AG04450 (cell line): ENCODE results near the gene RBP3. TPM values are rescaled to one million over a fixed set of nuclear protein-coding genes. Genes with fewer than 3 reads are reported as not detected.
A peak's percentile ranks its signal among the peaks of the same experiment; 100 is the strongest.

Source experiments
- CTCF ChIA-PET: fragments of 300-600, 350-600 bp; formaldehyde crosslinking; extraction: SDS; loops from one replicate; lab custom pipeline; 2022; ENCODE audit warnings: antibody characterized with exemption, inconsistent platforms; lab: Charles Lee
- POLR2A ChIA-PET: fragments of 350-600 bp; formaldehyde crosslinking; extraction: SDS; loops from one replicate; lab custom pipeline; 2021; ENCODE audit warnings: antibody characterized with exemption, inconsistent platforms; lab: Yijun Ruan, JAX
- DNase-seq: peaks from one replicate; pipeline ENCODE4 v3.0.0-alpha.2; 2011; ENCODE audit warnings: low read depth, low spot score
- H3K27ac ChIP-seq: one replicate; pipeline ENCODE4 v1.5.1; 2012; ENCODE audit warnings: low read depth, low read length, control low read depth
- H3K27me3 ChIP-seq: one replicate; pipeline ENCODE4 v1.6.0; 2012; ENCODE audit warnings: low read length; ENCODE audit not compliant: control insufficient read depth, insufficient read depth
- H3K4me3 ChIP-seq: 2 replicates; pipeline ENCODE4 v1.5.1; 2011; ENCODE audit warnings: mild to moderate bottlenecking, low read depth, low read length, control low read depth
- H3K9me3 ChIP-seq: 2 replicates; pipeline ENCODE4 v1.5.1; 2012; ENCODE audit warnings: low read length; ENCODE audit not compliant: control insufficient read depth, insufficient read depth
- CTCF ChIP-seq: IDR thresholded peaks from 2 replicates; pipeline ENCODE4 v1.5.1; 2011; ENCODE audit warnings: low read depth, low read length, control low read depth, inconsistent platforms
- polyA plus RNA-seq: library from polyadenylated mRNA; depleted of rRNA; stranded (reverse); fragments of >200 nt; gene quantifications from 2 replicates; pipeline ENCODE4 v1.2.3, GENCODE V29; 2011

Gene RBP3
- polyA plus RNA-seq, 1 experiment = not detected

DNA sequence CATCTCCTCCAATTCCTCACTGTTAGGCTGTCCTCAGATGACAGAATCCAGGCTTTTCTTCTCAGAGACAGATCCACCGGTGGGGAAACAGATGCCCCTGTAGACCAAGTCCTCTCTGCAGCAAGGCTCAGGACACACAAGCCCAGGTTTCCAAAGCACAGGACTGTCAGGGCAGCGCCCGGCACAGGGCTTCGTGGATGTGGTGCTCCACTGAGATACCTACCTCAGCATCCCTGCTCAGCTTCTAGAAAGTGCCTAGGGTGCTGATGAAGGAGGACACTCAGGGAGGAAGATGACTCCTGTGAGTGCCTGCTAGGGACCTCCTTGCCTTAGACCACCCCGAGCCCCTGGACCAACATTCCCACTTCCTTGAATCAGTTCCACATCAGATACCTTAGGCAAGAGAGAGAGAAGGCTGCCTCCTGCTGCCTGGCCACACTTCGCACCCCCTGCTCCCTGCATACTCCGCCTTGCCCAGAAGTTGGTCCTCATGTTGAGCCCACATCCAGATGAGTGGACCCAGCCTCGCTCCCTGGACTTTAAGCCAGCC lies 8.9 kb upstream of the RBP3 start:
- H3K27ac ChIP-seq = no peak overlapping the region
- ChIA-PET CTCF (interaction anchor here (0.6 to 2.4 kb wide), 3 partner anchors 291 to 314 kb away, joined by 3 to 15 read pairs (median 5); no protein-coding TSS in a partner anchor), POLR2A (no interaction called here)
- no peak overlapping the region for H3K4me3 ChIP-seq
- no peak for TF ChIP-seq CTCF
- no peak for DNase-seq
- peaks cover 6% of the 10 kb centered on the region for H3K27me3 ChIP-seq
- no peaks in the 10 kb centered on the region for H3K9me3 ChIP-seq

- TF ChIP-seq CTCF = no peak
- H3K27me3 ChIP-seq = peaks cover 6% of the 10 kb centered on the region
- no peak for DNase-seq
- no peak overlapping the region for H3K27ac ChIP-seq
- CTCF ChIA-PET = interaction anchor here (0.7 to 2.4 kb wide), 6 partner anchors 13 to 1804 kb away, joined by 3 to 15 read pairs (median 4); no protein-coding TSS in a partner anchor
- no peaks in the 10 kb centered on the region for H3K9me3 ChIP-seq
- POLR2A ChIA-PET = no interaction called here
- H3K4me3 ChIP-seq = no peak overlapping the region
These were observed 8.2 kb upstream of the RBP3 start for GRCh38 chr10:47339759-47340607.

DNA sequence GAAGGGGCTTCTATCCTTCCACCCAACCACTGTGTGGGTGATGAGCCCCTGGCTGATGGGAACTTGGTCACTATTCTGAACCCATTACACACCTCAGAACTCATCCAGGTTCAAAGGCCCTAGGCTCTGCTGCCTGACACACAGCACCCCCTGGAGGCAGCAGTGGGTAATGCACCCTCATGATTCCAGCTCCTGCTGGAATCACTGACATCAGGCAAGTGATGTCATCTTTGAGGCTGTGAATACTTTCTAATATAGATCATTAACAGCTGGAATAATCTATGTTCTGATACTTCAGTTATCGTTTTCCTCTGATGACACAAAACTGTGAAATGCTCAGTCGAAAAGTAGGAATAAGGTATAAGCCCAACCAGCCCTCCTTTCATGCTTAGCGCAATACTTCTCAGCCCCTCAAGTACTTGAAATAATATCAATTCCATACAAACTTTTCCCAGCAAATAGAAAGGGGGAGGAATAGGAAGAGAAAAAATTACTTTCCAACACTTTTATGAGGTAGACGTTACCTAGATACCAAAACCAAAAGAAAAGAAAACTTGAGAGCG lies 7.5 kb upstream of the RBP3 start:
- H3K27me3 ChIP-seq = peaks cover 9% of the 10 kb centered on the region

GRCh38 chr10:47344996-47345870 lies 2.9 kb upstream of the RBP3 start:
- Histone ChIP-seq H3K27me3 (peaks cover 19% of the 10 kb centered on the region), H3K9me3 (no peaks in the 10 kb centered on the region; the same call in 1 of the 2 replicates), H3K27ac (no peak overlapping the region), H3K4me3 (no peak overlapping the region)
- TF ChIP-seq CTCF = no peak
- POLR2A ChIA-PET = no interaction called here
- CTCF ChIA-PET = interaction anchor here (1.7 kb wide), 1 partner anchor 10 kb away, joined by 3 read pairs; no protein-coding TSS in a partner anchor
- no peak for DNase-seq

More for the DNA sequence above, 7.5 kb upstream of the RBP3 start:
- Histone ChIP-seq H3K27ac (no peak overlapping the region), H3K4me3 (no peak overlapping the region), H3K9me3 (no peaks in the 10 kb centered on the region; the same call in 1 of the 2 replicates)
- CTCF ChIA-PET = interaction anchor here (0.6 to 2.4 kb wide), 14 partner anchors 12 to 1803 kb away, joined by 3 to 15 read pairs (median 4); no protein-coding TSS in a partner anchor
- peak; percentile 15 for DNase-seq
- POLR2A ChIA-PET = no interaction called here
- TF ChIP-seq CTCF = peak; percentile 96
